ENCODE results near the gene IL36A.
A peak's percentile ranks its signal among the peaks of the same experiment; 100 is the strongest.

Gene IL36A, protein sequence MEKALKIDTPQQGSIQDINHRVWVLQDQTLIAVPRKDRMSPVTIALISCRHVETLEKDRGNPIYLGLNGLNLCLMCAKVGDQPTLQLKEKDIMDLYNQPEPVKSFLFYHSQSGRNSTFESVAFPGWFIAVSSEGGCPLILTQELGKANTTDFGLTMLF

DNA sequence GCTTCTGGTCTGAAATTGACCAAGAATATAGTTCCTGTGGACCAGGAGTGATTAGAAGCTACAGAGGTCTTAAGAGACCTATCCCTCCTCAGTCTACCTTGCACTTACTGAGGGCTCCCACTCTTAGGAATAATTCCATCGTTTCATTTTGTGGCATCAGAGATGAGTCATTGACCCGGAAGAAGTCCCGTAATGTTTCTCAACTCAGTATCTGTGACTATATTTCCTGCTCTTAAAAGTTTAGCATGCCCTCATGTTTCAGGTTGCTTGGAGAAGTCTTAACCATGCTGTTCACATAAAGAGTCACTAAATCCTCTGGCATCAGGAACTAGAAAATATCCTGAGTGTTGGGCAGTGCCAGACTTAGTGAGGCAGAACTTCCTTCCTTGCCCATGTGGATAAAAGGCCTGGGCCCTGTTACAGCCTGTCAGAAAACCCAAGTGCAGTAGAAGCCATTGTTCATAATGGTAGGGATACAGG lies at the start of gene IL36A:
TSS of gene IL36A (plus strand) at position 430 of the 480 bp plus-strand sequence. CDS start 413 bp downstream, outside the sequence.
- DNase-seq, result no peak

DNA sequence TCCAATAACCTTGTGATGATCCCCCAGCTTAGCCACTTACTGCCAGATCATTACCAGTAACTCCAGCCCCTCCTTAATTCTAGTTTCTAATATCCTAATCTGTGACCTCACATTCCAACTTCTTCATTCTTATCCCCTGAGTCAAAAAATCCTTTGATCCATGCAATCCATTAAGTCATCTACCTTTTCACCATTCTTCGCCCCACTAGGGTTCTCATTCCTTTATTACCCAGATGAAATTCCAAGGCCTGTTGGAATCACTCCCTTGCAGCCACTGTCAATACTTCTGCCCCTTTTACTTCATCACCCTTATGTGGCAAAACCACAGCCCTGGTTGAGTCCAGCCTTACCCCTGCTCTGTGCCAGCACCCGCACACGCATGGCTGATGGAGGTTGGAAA lies 47.7 kb upstream of the IL36A start:
- no peak for DNase-seq

DNA sequence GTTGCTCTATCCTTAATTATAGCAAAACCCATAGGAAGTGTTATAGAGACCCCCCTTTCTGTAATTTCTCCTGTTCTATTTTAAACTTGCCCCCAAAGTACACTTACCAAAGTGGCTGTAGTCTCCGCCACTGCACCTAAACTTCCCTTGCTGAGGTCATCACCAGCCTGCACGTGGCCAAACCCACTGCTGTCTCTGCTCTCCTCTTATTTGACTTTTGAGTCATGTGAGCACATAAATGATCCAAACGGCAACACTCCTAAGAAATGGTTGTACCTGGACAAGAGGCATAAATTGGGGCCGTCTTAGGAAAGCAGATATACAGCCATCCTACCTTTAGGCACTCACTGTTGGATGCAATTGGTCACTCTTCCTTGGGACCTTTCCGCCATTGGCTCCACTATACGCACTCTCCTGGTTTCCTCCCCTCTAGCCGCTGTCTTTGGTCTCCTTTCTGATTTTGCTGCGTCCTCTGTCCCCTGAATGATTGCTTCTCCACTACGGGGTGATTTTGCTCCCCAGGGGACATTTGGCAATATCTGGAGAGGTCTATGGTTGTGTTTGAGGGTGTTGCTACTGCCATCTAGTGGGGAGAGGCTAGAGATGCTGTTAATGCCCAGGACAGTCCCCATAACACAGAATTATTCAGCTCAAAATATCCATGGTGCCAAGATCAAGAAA lies 46.7 kb upstream of the IL36A start:
- peak; percentile 69 to 78 for DNase-seq

DNA sequence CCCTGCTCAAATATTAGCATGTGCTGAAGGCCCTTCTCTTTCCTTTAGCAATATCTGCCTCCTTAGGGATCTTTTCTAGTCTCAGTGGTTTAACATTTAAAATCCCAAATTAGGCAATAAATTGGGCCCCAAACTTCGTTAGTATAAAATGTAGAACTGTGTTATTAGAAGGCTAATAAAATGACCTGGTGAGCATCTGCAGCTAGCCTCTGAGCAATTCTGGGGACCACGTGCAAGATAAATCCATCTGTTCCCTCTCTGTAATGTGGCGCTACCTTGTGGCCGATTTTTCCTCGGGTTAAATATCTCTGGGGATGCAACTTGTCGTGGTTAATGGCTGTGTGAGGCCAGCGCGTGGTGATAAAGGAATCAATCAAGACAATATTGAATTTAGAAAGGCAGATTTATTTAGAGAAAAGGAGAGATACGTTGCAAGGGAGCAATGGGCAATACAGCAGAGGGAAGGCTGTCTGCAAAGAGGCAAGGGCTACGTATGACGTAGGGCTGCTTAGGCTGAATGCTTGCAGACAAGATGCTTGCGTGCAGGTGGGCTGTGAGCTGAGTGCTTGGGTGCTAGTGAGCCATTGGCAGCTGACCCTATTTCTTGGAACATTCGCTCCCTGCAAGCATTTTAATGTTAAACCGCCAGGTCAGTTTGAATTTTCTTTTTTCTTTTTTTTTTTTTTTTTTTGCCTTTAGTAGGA lies 46.0 kb upstream of the IL36A start:
- DNase-seq, result peak; percentile 83 to 85

DNA sequence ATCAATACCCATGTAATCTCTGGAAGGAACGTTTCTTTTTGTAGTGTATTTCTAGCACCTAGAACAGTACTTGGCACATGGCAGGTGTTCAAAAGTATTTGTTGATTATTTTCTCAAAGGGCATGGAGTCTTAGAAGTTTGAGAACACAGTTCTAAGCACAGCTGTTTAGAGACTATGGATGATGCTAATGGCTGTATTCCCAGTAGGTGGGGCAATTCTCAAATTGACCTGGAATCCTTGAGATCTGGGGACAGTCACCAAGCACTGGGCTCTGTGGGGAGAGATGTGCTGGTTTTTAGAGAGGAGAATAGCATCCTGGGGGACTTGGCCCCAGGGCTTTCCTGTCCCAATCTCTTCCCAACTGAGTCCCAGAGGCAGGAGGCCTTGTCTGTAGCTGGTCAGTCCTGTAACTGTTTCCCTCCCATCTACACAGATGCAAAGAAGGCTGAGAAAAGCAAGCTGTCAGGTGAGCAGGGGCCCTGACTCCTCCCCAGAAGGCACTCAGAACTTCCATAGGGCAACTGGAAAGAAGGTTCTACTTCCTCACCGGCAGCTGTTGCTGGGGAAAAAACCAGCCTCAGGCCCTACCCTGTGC lies 44.9 kb upstream of the IL36A start:
- DNase-seq, result peak in 1 of 2 experiments; percentile 47

DNA sequence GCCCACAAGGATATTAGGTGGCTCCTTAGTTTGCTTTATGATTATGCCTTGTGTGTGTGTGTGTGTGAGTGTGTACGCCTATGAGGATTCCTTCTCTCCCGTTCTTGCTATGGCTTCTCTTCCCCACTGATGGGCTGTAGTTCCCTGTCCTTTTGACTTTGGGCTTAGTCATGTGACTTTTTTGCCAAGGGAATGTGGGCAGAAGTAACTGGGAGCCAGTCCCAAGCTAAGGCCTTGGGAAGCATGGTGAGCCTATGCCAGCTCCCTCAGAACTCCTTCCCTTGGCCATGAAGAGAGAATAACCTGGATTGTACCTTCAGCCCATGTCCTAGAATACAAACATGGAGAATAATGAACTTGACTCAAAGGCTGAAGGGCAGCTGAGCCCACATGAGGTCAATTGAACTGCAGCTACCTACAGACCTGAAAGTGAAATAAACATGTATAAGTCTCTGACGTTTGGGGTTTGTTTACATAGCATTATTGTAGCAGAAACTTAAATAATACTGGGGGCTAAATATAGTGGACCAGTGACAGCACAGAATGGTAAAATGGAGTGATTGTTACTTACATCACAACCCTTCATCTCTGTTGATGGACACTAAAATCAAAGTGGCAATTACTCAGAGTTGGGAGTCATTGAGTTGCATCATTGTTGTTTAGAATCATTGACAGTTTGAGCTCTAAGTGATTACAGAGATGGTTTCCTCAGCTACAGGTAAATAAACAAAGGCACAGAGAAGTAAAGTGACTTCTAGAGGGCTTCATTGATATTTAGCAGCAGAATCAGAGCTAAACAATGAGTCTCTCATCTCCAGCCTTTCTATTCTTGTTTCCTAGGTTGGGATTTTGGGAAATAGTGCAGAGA lies 42.7 kb upstream of the IL36A start:
- no peak for DNase-seq

DNA sequence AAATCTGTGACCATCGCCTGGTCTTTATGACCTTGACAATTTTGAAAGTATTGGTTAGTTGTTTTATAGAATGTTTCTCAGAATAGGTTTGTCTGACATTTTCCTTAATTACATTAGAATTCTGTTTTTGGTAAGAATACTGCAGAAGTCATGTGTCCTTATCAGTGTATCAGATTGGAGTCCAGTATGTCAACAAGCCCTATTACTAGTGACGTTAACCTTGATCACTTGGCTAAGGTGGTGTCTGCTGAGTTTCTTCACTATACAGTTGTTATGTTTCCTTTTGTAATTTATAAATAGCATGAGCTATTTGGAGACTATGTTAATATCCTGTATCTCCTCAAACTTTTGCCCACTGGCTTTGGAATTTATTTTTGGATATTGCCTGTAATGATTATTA lies 38.2 kb upstream of the IL36A start:
- DNase-seq, result no peak

DNA sequence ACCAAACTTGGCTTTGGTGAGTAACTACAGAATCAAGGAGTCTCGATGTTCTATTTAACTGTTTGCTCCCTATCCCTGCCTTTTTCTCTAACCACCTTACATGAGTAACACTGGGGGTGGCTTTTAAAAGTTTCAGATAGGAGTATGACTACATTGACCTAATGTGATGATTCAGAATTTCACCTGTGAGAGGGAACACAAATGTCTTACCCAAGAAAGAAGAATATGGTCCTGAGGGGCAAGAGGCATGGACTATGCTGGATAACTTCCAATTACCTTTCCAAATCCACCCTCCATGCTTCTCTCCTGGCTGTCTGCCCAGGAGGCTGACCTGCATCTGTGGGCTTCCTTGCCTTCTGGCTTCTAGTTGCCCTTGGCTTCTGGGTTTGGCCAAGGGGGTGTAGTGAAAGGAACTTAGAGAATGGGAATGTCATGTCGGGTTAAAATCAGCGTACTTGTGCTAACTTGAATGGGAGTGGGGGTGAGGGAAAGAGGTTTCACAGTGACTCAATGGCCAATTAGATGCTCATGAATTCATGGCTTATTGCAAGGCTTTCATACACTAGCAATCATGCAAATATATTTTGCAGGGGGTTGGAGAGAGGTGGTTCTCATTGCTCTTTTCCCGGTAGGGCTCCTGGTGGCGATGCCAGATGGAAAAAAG lies 32.7 kb upstream of the IL36A start:
- DNase-seq, result peak in 1 of 2 experiments; percentile 8

DNA sequence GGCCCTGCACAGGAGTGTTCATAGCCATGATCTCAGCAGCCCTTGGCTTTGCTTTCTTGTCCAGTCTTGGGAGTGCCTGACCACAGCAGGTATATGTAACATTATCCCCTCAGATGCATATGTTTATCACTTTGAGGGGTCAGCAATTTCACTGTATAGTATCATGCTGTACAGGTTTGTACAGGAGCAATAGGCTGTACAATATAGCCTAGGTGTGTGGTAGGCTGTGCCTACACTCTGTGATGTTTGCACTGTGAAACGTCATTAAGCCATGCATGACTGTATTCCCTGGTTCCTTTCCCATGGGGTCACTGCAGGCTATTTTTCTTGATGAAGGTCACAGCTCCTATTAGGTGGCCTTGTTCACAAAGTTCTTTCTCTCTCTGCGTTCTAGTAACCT lies 32.1 kb upstream of the IL36A start:
- no peak for DNase-seq

DNA sequence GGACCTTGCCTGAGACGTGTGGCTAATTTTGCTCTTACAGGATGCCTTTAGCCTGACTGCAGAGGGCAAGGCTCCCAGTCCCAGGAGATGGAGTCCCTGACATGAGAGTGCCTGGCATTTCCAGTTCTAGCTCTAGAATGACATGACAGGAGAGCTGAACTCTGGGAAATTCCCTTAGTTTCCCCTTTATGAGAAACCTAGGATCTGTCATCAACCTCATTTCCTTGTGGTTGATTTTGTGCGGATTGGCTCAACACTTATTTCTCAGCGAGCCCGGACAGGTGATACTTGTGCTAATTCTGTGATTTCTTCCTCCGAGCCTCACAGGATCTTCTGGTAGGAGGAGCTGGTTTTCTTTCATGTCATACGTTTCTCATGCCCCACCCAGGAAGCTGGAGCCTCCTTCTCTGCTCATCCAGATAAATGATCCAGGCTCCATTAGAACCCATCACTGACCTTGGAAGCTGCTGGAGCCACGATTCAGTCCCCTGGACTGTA lies 27.7 kb upstream of the IL36A start, which contains the start of gene IL36G:
TSS of gene IL36G (plus strand) at position 448 of the 498 bp plus-strand sequence. CDS start 633 bp downstream, outside the sequence.
- no peak for DNase-seq

DNA sequence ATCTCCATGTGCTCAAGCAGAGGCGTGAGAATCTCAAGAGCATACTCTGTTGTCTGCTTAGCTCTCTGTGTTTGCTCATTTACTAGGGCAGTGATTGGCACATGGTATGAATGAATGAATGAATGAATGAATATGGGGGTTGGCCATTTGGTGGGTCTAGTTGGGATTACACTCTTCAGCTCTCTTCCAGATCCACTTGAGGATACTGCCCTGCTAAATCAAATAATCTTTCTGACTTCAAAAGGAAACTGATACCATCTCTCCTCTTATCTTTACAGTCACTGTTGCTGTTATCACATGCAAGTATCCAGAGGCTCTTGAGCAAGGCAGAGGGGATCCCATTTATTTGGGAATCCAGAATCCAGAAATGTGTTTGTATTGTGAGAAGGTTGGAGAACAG lies 25.5 kb upstream of the IL36A start:
- DNase-seq, result no peak

DNA sequence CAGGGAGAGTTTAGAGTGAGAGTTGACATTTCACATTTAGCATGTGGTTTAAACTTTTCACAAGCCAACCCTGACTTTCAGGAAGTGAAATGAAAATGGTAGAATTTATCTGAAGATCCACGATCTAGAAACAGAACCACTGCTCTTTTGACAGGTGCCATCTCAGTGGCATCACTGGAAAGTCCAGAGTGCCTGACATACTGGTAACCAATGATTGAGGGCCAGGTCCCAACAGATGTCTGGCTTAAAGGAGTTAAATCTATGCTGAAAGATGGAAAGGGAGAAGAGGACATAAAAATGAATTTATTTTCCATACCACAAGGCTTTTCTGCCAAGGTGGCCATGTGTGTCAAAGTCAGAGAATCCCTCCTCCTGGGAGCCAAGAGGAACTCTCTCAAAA lies 24.7 kb upstream of the IL36A start:
- DNase-seq, result no peak

DNA sequence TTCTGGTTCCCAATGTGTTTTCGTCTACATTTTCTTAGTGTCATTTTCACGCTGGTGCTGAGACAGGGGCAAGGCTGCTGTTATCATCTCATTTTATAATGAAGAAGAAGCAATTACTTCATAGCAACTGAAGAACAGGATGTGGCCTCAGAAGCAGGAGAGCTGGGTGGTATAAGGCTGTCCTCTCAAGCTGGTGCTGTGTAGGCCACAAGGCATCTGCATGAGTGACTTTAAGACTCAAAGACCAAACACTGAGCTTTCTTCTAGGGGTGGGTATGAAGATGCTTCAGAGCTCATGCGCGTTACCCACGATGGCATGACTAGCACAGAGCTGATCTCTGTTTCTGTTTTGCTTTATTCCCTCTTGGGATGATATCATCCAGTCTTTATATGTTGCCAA lies 20.2 kb upstream of the IL36A start:
- DNase-seq, result no peak

DNA sequence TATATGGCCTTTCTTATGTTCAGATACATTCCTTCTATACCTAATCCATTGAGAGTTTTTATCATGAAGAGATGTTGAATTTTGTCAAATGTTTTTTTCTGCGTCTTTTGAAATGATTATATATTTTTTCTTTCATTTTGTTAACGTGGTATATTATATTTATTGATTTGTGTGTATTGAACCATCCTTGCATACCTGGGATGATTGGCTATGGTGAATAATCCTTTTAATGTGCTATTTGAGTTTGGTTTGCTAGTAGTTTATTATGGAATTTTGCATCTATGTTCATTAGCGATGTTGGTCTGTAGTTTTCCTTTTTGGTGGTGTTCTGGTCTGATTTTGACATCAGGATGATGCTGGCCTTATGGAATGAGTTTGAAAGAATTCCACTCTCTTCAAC lies 15.6 kb upstream of the IL36A start:
- DNase-seq, result no peak

DNA sequence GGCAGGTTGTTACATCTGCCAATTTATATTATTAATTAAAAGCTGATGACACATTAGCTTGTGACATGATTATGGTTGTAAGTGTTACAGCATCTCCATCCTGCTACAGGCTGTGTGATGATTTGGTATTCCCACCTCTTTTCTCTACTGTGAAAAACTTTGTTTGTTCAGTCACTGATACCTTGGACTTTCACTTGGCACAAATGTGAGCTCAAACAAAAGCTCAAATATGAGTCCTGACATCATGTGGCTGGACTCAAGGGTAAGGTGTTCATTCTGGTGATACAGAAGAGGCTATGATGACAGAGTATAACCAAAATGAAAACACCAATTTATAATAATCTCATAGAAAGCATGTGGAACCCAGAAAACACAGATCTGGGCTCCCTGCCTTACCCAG lies 11.4 kb upstream of the IL36A start:
- DNase-seq, result no peak

DNA sequence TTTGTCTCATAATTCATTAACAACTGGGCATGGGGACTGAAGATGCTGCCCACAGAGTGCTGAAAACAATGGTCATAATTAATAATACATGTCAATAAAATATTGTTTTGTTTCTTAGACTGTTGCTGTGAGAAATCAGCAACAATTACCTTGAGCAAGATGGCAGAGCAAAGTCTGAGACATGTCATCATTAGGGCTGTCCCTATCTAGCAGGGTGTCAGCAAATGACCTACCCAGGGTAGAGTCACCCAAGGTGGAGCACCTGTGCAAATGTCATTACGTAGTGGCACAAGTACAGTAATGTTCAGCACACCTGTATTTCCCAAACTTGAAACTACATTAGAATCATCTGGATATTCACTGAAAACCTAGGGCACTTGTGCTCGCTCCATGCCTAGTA lies 10.6 kb upstream of the IL36A start:
- DNase-seq, result no peak

DNA sequence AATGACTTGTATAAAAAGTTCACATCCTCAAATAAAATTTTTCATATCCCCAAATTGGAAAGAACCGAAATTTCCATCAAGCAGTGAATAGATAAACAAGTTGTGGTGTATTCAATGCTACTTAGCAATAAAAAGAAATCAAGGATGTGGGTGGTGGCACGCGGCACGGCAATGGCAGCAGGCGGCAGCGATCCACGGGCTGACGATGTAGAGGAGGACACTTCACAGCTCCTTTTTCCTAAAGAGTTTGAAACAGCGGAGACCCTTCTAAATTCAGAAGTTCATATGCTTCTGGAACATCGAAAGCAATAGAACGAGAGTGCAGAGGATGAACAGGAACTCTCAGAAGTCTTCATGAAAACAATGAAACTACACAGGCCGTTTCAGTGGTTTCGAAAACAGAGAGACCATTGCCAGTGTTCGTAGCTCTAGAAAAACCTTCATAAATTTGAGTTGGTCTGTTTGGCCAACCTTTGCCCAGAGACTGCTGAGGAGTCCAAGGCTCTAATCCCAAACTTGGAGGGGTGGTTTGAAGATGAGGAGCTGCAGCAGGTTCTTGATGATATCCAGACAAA lies 9.8 kb upstream of the IL36A start:
- DNase-seq, result no peak

DNA sequence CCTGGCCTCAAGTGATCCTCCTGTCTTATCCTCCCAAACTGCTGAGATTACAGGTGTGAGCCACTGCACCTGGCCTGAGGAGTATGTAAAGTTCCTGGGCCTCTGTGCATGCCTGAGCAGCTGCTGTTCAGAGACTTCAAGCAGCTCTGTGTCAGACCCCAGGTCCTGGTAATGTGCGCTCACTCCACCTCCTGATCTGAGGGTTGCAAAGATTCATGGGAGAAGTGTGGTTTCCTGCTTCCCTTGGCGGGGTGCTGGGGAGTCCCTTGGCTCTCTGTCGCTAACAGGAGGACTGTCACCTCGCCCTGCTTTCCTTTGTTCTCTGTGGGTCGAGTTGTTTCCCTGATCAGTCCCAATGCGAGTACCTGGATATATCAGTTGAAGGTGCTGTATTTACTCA lies 8.6 kb upstream of the IL36A start:
- DNase-seq, result no peak

DNA sequence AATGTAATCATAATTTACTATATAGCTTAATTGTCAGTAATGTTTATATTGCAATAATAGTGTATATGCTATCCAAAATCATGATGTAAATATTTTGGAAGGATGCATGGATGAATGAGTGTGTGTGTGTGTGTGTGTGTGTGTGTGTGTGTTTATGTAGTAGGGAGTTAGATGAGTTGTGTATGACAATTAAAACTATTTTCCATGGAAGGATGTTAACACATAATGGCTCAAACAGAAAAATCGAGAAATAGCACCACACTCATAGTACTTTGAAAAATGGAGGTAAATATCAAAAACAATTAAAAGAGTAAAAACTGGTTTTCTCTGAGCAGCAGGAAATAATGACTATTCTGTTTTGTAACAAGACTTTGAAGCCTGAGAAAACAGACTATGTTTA lies 8.1 kb upstream of the IL36A start:
- DNase-seq, result no peak

DNA sequence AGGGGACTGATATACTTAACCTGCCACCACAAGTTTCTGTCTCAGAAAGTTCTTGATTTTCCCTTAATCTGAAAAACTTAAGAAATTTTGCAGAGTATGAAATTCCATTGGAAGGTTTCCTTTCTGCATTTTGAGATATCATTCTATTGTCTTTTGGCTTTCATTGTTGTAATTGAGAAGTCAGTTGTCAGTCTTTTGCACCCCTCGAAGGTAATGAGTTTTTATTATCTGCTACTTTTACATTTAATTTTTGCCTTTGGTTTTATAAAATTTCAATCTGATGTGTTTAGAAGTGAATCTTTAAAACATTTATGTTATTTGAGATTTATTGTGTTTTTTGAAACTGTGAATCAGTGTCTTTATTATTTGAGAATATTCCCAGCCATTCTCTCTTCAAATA lies 4.8 kb upstream of the IL36A start:
- DNase-seq, result no peak

DNA sequence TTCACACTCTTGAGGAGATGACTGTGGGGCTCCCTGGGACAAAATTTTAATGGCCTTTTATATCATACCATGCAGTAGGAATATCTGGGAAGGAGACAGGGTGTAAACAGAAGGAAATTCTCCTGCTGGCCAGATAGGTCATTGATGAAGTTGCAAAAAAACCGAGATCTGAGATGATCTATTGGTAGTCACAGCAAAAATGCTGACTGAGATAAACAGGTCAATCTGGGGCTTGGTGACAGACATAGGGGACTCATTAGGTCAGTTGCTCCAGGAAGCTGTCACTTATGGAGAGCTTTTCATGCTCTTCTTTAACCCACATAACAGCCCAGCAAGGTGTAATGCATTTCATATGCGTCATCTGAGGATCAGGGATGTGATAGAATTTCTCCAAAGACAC lies 2.6 kb upstream of the IL36A start:
- DNase-seq, result no peak

DNA sequence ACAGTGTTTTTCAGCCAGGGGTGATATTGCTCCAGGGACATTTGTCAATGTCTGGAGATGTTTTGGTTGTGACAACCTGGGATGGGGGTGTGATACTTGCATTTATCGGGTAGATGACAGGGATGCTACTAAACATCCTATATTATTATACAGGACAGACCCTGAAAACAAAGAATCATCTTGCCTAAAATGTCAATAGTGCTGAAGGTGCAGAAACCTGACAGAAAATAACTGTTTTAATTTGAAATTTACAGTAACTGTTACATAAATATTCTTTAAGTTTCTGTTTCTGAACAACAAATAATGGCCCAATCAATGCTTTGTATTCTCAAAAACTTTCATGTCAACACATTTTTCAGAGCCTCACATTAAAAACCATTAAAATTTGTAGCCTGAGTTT lies 2.0 kb downstream of the IL36A start:
- DNase-seq, result no peak
